Heart left ventricle (tissue), 16 donors: Measurements from ENCODE around the gene IGSF6. TPM values are rescaled to one million over a fixed set of nuclear protein-coding genes. Genes with fewer than 3 reads are reported as not detected.
A peak's percentile ranks its signal among the peaks of the same experiment; 100 is the strongest.

Source experiments
- ATAC-seq, 4 donors: fragments of 200-7000 bp; cut with Tn5 transposase; one replicate each; pipeline ENCODE4 v1.9.1; 2020 to 2022; ENCODE audit warnings: moderate library complexity in 4 of 4, mild to moderate bottlenecking in 3 of 4, moderate number of reproducible peaks in 1 of 4
- DNase-seq, 5 donors: peaks; one replicate each; pipeline ENCODE4 v3.0.0-alpha.2; 2020
- H3K27ac ChIP-seq, 12 donors: fragments of 200-600 bp; sonication (generic) in 4 of 12; one replicate each; pipeline versions ENCODE4 v1.5.0 to v1.8.0; 2016 to 2022; ENCODE audit warnings: mild to moderate bottlenecking in 2 of 12
- H3K27me3 ChIP-seq, 9 donors: fragments of 200-600 bp; sonication (generic) in 2 of 9; one replicate each; pipeline versions ENCODE4 v1.5.1 to v1.8.0; 2016 to 2022; ENCODE audit warnings: mild to moderate bottlenecking in 3 of 9
- H3K36me3 ChIP-seq, 9 donors: fragments of 200-600 bp; sonication (generic) in 2 of 9; one replicate each; pipeline versions ENCODE4 v1.5.0 to v1.8.0; 2018 to 2022; ENCODE audit warnings: mild to moderate bottlenecking in 2 of 9
- H3K4me1 ChIP-seq, 12 donors: fragments of 200-600 bp; sonication (generic) in 4 of 12; one replicate each; pipeline versions ENCODE4 v1.5.0 to v1.8.0; 2016 to 2022; ENCODE audit warnings: mild to moderate bottlenecking in 3 of 12
- H3K4me3 ChIP-seq, 12 donors: fragments of 200-600 bp; sonication (generic) in 4 of 12; one replicate each; pipeline versions ENCODE4 v1.5.0 to v1.8.0; 2017 to 2022; ENCODE audit warnings: mild to moderate bottlenecking in 9 of 12, moderate library complexity in 4 of 12
- H3K9me3 ChIP-seq, 12 donors: fragments of 200-600 bp; sonication (generic) in 4 of 12; one replicate each; pipeline versions ENCODE4 v1.5.0 to v1.8.0; 2016 to 2022; ENCODE audit warnings: mild to moderate bottlenecking in 1 of 12
- POLR2A ChIP-seq, 2 donors: fragments of 450-650 bp; IDR thresholded peaks; one replicate each; pipeline ENCODE4 v1.6.1; 2017; ENCODE audit warnings: antibody characterized with exemption in 2 of 2, mild to moderate bottlenecking in 2 of 2, moderate library complexity in 2 of 2
- WGBS, 4 donors: extraction: QIAGEN DNeasy Blood & Tissue Kit in 2 of 4; methylation state at CpG; one replicate each; pipeline versions ENCODE4 v1.1.5 to v1.1.7; 2013 to 2018; 5-methylcytosine and 5-hydroxymethylcytosine counted together
- intact Hi-C, 10 donors: fragments of 100-400 bp; cut with DNase I; formaldehyde crosslinking; loops; one replicate each; pipeline versions ENCODE4 v1.11.1 to v1.14.2; 2022
- polyA plus RNA-seq, 2 donors: library from polyadenylated mRNA; stranded (reverse); fragments of 200-250 nt; gene quantifications; one replicate each; pipeline ENCODE4 v1.2.3, GENCODE V29; 2013
- total RNA-seq, 9 donors: library from RNA; depleted of rRNA in 2 of 9; stranded (reverse); fragments of >200 nt in 2 of 9; fragmentation: NEBNext Ultra II Directional in 3 of 9; extraction: Animal tissue kit (Norgen Biotek cat#: 25700) in 3 of 9; gene quantifications; one replicate each; pipeline versions ENCODE4 v1.1.0 to v1.2.4, GENCODE V29; 2016 to 2023
- TF ChIP-seq, protein P1 (sequence below), 12 donors: fragments of 200-600 bp; sonication (generic) in 4 of 12; IDR thresholded peaks; one replicate each; pipeline versions ENCODE4 v1.5.0 to v1.8.0; 2018 to 2022; ENCODE audit warnings: antibody characterized with exemption in 12 of 12, mild to moderate bottlenecking in 5 of 12
- donor health status: ischemic (EF 13 %, LVEDD 7.1; RV severe dilation, severe dysfunction).
- donor health status: healthy with polysubstance abuse.
- donor health status: DM: no; HTN: yes; CAD: no.
- donor health status: DM: no; HTN: no; CAD: no.
- donor health status: ischemic (EF 25% LVEDD 6.9; RV normal size, moderate dysfunction).
- donor health status: ischemic (EF 25% LVEDD 5.7; RV mildly dilated, moderate dysfunction).
- donor health status: healthy.
- donor health status: DM: yes; HTN: yes; CAD: no.
- donor health status: ischemic (EF 35%, LVEDD 5.7; RV mildly dilated, moderate dysfunction).
- donor health status: nonischemic (EF 11% LVEDD 7.7; RV severe dilation, severe dysfunction).
- donor health status: DM: yes; HTN: yes; CAD: no.
- donor health status: PGD.
- donor health status: ischemic (EF 29% LVEDD 5.4; RV normal size, mild dysfunction).
- donor health status: nonischemic (EF 23%, LVEDD 6.1; RV moderate dilation, normal function).

Gene IGSF6
- total and polyA plus RNA-seq, 11 donors, result 0.56 to 45.0 (median 0.99) TPM

GRCh38 chr16:21599122-21600030, 53.0 kb downstream of the IGSF6 start, which contains the start of gene METTL9:
Gene METTL9, plus strand, starts transcription at chr16:21599577. Its CDS starts 157 bp downstream, at chr16:21599734.
- no peaks in the 10 kb centered on the region for H3K27me3 ChIP-seq
- intact Hi-C loops, result loop anchor here in 5 of 10 donors (5.0 kb wide), 2 partner anchors 38 to 43 kb away; no protein-coding TSS in a partner anchor
- 0% methylated on average over 44 to 100 of the region's 100 CpGs for WGBS, 4 donors
- H3K4me1 ChIP-seq, result peaks cover 3 to 48% (median 25%) of the 10 kb centered on the region in 12 donors
- peak within 1 kb of the TSS; percentile 84 to 98 (median 94) for H3K27ac ChIP-seq
- H3K36me3 ChIP-seq, result no peaks in the 10 kb centered on the region
- DNase-seq, result peak; percentile 94 to 97 (median 96)
- no peaks in the 10 kb centered on the region for H3K9me3 ChIP-seq
- H3K4me3 ChIP-seq, result peak within 1 kb of the TSS; percentile 71 to 96 (median 90)
- peak; percentile 99 to 100 (median 99) for ATAC-seq
- TF ChIP-seq POLR2A (IDR thresholded peaks at IDR 0.05), result peak in 1 of 2 donors; percentile 83
- TF ChIP-seq, protein P1, sequence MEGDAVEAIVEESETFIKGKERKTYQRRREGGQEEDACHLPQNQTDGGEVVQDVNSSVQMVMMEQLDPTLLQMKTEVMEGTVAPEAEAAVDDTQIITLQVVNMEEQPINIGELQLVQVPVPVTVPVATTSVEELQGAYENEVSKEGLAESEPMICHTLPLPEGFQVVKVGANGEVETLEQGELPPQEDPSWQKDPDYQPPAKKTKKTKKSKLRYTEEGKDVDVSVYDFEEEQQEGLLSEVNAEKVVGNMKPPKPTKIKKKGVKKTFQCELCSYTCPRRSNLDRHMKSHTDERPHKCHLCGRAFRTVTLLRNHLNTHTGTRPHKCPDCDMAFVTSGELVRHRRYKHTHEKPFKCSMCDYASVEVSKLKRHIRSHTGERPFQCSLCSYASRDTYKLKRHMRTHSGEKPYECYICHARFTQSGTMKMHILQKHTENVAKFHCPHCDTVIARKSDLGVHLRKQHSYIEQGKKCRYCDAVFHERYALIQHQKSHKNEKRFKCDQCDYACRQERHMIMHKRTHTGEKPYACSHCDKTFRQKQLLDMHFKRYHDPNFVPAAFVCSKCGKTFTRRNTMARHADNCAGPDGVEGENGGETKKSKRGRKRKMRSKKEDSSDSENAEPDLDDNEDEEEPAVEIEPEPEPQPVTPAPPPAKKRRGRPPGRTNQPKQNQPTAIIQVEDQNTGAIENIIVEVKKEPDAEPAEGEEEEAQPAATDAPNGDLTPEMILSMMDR (IDR thresholded peaks at IDR 0.05), result peak in 2 of 12 donors; percentile 8 to 12

DNA sequence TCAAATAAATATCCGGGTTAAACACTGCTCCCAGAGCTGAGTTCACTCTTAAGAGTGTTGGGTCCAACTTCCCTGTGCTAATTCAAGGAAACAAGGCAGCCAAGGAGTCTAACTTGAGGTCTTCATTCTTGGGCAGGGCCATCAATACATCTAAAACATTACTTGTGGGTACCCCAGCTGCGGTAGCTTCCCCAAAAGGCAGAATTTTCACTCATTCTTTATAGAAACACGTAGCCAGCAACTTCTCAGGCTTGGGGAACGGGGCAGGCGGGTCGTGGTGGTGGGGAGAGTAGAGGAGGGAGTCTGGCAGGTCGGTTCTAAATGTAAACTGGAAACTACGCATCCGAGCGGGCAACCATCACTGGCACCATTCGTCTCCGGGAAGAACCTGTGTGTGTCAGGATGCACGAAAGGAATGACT, 53.7 kb downstream of the IGSF6 start:
- 1 to 8% (median 2%) methylated on average over 4 to 13 of the region's 13 CpGs for WGBS, 4 donors
- intact Hi-C loops, result loop anchor here in 2 of 10 donors (5.0 kb wide), 2 partner anchors 39 to 44 kb away; no protein-coding TSS in a partner anchor
- peak; percentile 2 to 21 (median 13) for ATAC-seq

GRCh38 chr16:21598206-21598605, 54.2 kb downstream of the IGSF6 start:
- no peak for ATAC-seq
- WGBS, 4 donors, result 87 to 93% (median 91%) methylated on average over 12 of the region's 12 CpGs
- TF ChIP-seq, protein P1 (IDR thresholded peaks at IDR 0.05), result no peak
- TF ChIP-seq POLR2A (IDR thresholded peaks at IDR 0.05), result no peak

More for the DNA sequence above, 53.7 kb downstream of the IGSF6 start:
- Histone ChIP-seq H3K27me3 (no peaks in the 10 kb centered on the region), H3K27ac (peak overlapping the region; percentile 84 to 98 (median 94)), H3K4me1 (peaks cover 3 to 41% (median 20%) of the 10 kb centered on the region in 12 donors), H3K4me3 (peak overlapping the region; percentile 71 to 96 (median 90)), H3K9me3 (no peaks in the 10 kb centered on the region), H3K36me3 (no peaks in the 10 kb centered on the region)
- TF ChIP-seq, protein P1 (IDR thresholded peaks at IDR 0.05), result no peak
- no peak for TF ChIP-seq POLR2A (IDR thresholded peaks at IDR 0.05)
- DNase-seq, result no peak

More at GRCh38 chr16:21598206-21598605, 54.2 kb downstream of the IGSF6 start:
- intact Hi-C loops, result loop anchor here in 2 of 10 donors (5.0 kb wide), 2 partner anchors 39 to 44 kb away; no protein-coding TSS in a partner anchor
- peaks cover 3 to 36% (median 19%) of the 10 kb centered on the region in 12 donors for H3K4me1 ChIP-seq
- H3K27ac ChIP-seq, result peak overlapping the region in 8 of 12 donors; percentile 86 to 98 (median 94)
- H3K4me3 ChIP-seq, result peak overlapping the region in 7 of 12 donors; percentile 78 to 96 (median 90)
- no peaks in the 10 kb centered on the region for H3K27me3 ChIP-seq
- no peaks in the 10 kb centered on the region for H3K36me3 ChIP-seq
- no peak for DNase-seq
- H3K9me3 ChIP-seq, result no peaks in the 10 kb centered on the region
